Adrenal gland (tissue), 12 donors: ENCODE measurements around the gene TPD52L3. TPM values are rescaled to one million over a fixed set of nuclear protein-coding genes. Genes with fewer than 3 reads are reported as not detected.

ENCODE experiments used
- DNase-seq, 7 donors: peaks; one replicate each; pipeline ENCODE4 v3.0.0-alpha.2; 2019 to 2020
- H3K27ac ChIP-seq, 5 donors: fragments of 200-600 bp; sonication (generic) in 4 of 5; 1 replicate in 3 of 5; 2 replicates in 2 of 5; pipeline versions ENCODE4 v1.5.1 to v1.8.0; 2016 to 2020; ENCODE audit warnings: mild to moderate bottlenecking in 1 of 5
- H3K27me3 ChIP-seq: fragments of 200-600 bp; 2 replicates; pipeline ENCODE4 v1.8.0; 2021
- H3K36me3 ChIP-seq, 2 donors: fragments of 200-600 bp; replicated peaks in 1 of 2; 1 replicate in 1 of 2; 2 replicates in 1 of 2; pipeline versions ENCODE4 v1.5.1 to v1.8.0; 2018 to 2022
- H3K4me1 ChIP-seq, 2 donors: fragments of 200-600 bp; replicated peaks in 1 of 2; 1 replicate in 1 of 2; 2 replicates in 1 of 2; pipeline versions ENCODE4 v1.5.1 to v1.8.0; 2018 to 2021
- H3K4me3 ChIP-seq, 4 donors: fragments of 200-600 bp; sonication (generic) in 3 of 4; one replicate each; pipeline ENCODE4 v1.5.1; 2016 to 2018
- H3K9me3 ChIP-seq, 3 donors: fragments of 200-600 bp; sonication (generic) in 1 of 3; replicated peaks in 1 of 3; 1 replicate in 2 of 3; 2 replicates in 1 of 3; pipeline versions ENCODE4 v1.5.1 to v1.8.0; 2016 to 2021
- CTCF ChIP-seq, 6 experiments: fragments of 450-650 bp in 4 of 6; fragments of 200-600 bp in 2 of 6; sonication (generic) in 1 of 6; IDR thresholded peaks; 1 replicate in 5 of 6; 2 replicates in 1 of 6; pipeline versions ENCODE4 v1.5.1 to v1.8.0; 2016 to 2021; ENCODE audit warnings: antibody characterized with exemption in 6 of 6, mild to moderate bottlenecking in 2 of 6, moderate library complexity in 1 of 6
- POLR2A ChIP-seq, 2 donors: fragments of 450-650 bp; IDR thresholded peaks; one replicate each; pipeline ENCODE4 v1.6.1; 2017; ENCODE audit warnings: antibody characterized with exemption in 2 of 2, mild to moderate bottlenecking in 2 of 2, moderate library complexity in 1 of 2
- WGBS, 4 donors: extraction: QIAGEN DNeasy Blood & Tissue Kit in 2 of 4; methylation state at CpG; one replicate each; pipeline versions ENCODE4 v1.1.5 to v1.1.7; 2013 to 2017; 5-methylcytosine and 5-hydroxymethylcytosine counted together
- intact Hi-C, 2 donors: fragments of 100-400 bp; cut with DNase I; formaldehyde crosslinking; loops; one replicate each; pipeline versions ENCODE4 v1.14.1 to v1.15.0; 2022 to 2023
- polyA plus RNA-seq, 3 donors: library from polyadenylated mRNA; stranded (reverse); fragments of 200-250 nt in 2 of 3; fragments of 350-450 nt in 1 of 3; fragmentation: Illumina TruSeq in 1 of 3; extraction: RNeasy Lipid Tissue Mini Kit (QIAGEN cat#74804) in 1 of 3; gene quantifications; one replicate each; pipeline ENCODE4 v1.2.3, GENCODE V29; 2013 to 2014
- total RNA-seq, 9 donors: library from RNA; depleted of rRNA in 4 of 9; stranded (reverse); fragments of >200 nt in 4 of 9; fragments of 120-200 nt in 1 of 9; fragmentation: NEBNext Ultra II Directional in 1 of 9; extraction: Animal tissue kit (Norgen Biotek cat#: 25700) in 1 of 9; gene quantifications; one replicate each; pipeline versions ENCODE4 v1.1.0 to v1.2.4, GENCODE V29; 2013 to 2023
- donor health status: healthy with polysubstance abuse.
- donor health status: Bipolar disorder and iron deficiency.
- donor health status: DM: yes; HTN: yes; CAD: no.
- donor health status: DM: no; HTN: no; CAD: no.
- donor health status: DM: no; HTN: no; CAD: no.
- donor health status: DM: yes; HTN: yes; CAD: no.

Gene TPD52L3
- total and polyA plus RNA-seq, 12 donors = not detected

- 69 to 80% (median 72%) methylated on average over 3 of the region's 3 CpGs for WGBS, 4 donors
Measured at GRCh38 chr9:6348766-6349165, 20.6 kb downstream of the TPD52L3 start.

GRCh38 chr9:6351737-6352136, 23.6 kb downstream of the TPD52L3 start:
- no peaks in the 10 kb centered on the region for H3K27me3 ChIP-seq
- no peak overlapping the region for H3K27ac ChIP-seq
- no peaks in the 10 kb centered on the region for H3K9me3 ChIP-seq
- H3K36me3 ChIP-seq = no peaks in the 10 kb centered on the region
- peaks cover 0 to 7% of the 10 kb centered on the region in 2 donors for H3K4me1 ChIP-seq
- TF ChIP-seq POLR2A (IDR thresholded peaks at IDR 0.05) = no peak
- no peak for TF ChIP-seq CTCF (IDR thresholded peaks at IDR 0.05)
- intact Hi-C loops = loop anchor here (2.0 to 10.0 kb wide), 3 partner anchors 217 to 323 kb away; no protein-coding TSS in a partner anchor
- no peak for DNase-seq
- H3K4me3 ChIP-seq = no peak overlapping the region

More at GRCh38 chr9:6348766-6349165, 20.6 kb downstream of the TPD52L3 start:
- intact Hi-C loops = no loop called here
- Histone ChIP-seq H3K4me3 (no peak overlapping the region), H3K4me1 (no peaks in the 10 kb centered on the region), H3K9me3 (no peaks in the 10 kb centered on the region), H3K36me3 (no peaks in the 10 kb centered on the region), H3K27me3 (no peaks in the 10 kb centered on the region), H3K27ac (no peak overlapping the region)
- no peak for DNase-seq
- TF ChIP-seq CTCF (IDR thresholded peaks at IDR 0.05) (no peak), POLR2A (IDR thresholded peaks at IDR 0.05) (no peak)

DNA sequence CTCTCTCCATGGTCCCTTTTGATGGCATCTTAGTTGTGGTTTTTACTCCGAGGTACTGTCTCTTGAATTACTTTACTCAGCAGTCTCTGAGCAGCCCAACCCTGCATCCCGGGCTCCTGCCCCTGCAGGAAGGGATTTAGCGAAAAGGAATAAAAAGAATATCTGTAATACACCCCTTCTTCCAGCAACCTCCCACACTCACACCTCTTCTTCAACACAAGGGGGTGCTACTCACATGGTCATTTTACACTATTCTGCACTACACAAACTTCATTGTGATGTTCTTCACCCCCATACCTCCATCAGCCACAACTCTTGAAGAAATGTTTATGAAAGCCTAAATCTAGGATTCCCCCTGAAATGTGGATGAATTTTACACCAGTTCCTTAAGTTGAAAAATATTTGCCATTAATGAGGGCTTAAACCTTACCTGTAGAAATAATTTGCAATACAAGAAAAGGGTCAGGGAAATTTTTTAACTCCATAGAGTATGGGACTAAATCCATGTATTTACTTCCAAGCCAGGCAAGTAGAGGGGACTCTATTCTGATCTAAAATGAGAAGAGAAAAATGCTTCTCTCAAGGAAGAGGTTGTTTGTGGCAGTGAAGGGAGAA, 26.0 kb downstream of the TPD52L3 start:
- H3K4me1 ChIP-seq = peaks cover 0 to 7% of the 10 kb centered on the region in 2 donors
- no peaks in the 10 kb centered on the region for H3K9me3 ChIP-seq
- DNase-seq = peak in 5 of 7 donors; percentile 19 to 29 (median 27)
- H3K27me3 ChIP-seq = no peaks in the 10 kb centered on the region
- 11 to 25% (median 16%) methylated on average over 3 of the region's 3 CpGs for WGBS, 4 donors
- H3K36me3 ChIP-seq = no peaks in the 10 kb centered on the region
- intact Hi-C loops = loop anchor here in 1 of 2 donors (5.0 to 10.0 kb wide), 2 partner anchors 218 to 321 kb away; no protein-coding TSS in a partner anchor
- TF ChIP-seq CTCF (IDR thresholded peaks at IDR 0.05) (peak; percentile 68 to 90 (median 84)), POLR2A (IDR thresholded peaks at IDR 0.05) (no peak)
- no peak overlapping the region for H3K4me3 ChIP-seq
- no peak overlapping the region for H3K27ac ChIP-seq

DNA sequence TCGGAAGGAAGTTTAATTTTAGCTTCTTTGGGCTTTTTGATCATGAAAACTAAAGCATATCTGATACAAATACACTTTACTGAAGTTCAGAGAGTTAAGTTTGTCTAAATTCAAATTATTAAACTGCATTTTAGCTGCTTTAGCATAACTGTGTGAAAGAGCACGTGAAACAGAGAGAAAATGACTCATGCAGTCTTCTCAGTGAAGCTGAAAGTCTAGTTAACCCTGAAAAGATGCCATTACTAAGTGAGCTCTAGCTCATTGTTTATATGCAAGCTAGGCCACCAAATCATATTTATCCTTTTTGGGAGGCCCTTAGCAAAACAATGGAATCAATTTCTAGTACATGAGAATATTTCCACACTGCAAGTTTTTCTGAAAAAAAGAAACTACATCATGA, 27.6 kb downstream of the TPD52L3 start:
- TF ChIP-seq POLR2A (IDR thresholded peaks at IDR 0.05) (no peak), CTCF (IDR thresholded peaks at IDR 0.05) (no peak)
- no peak for DNase-seq
- intact Hi-C loops = loop anchor here in 1 of 2 donors (10.0 kb wide), 1 partner anchor 319 kb away; no protein-coding TSS in a partner anchor
- H3K4me1 ChIP-seq = peaks cover 0 to 7% of the 10 kb centered on the region in 2 donors
- H3K36me3 ChIP-seq = no peaks in the 10 kb centered on the region
- H3K27ac ChIP-seq = peak overlapping the region in 2 of 5 donors; percentile 1 to 14
- WGBS, 4 donors = 42 to 52% (median 45%) methylated on average over 2 of the region's 2 CpGs
- H3K4me3 ChIP-seq = no peak overlapping the region
- H3K9me3 ChIP-seq = no peaks in the 10 kb centered on the region
- no peaks in the 10 kb centered on the region for H3K27me3 ChIP-seq
